ENCODE data around the gene BANP.

GRCh38 chr16:87955302-87956097, 4.3 kb downstream of the BANP start:
- no peak for TF ChIP-seq CTCF (IDR thresholded peaks at IDR 0.05; ENCODE audit: poor library complexity)
- no peak for TF ChIP-seq EZH2 (IDR thresholded peaks at IDR 0.05; ENCODE audit: borderline replicate concordance)
